GM12878 (cell line): ENCODE results near the gene TTC16. TPM values are rescaled to one million over a fixed set of nuclear protein-coding genes. Genes with fewer than 3 reads are reported as not detected.

Source experiments
- ATAC-seq: fragments of 200-7000 bp; cut with Tn5 transposase; 3 replicates; pipeline ENCODE4 v1.9.1; 2020; ENCODE audit warnings: mild to moderate bottlenecking, moderate library complexity
- BruUV-seq: library from RNA; stranded (reverse); fragments of 400-500 nt; replicated peaks from 2 replicates; lab custom pipeline; 2021; lab: Mats Ljungman, UMichigan
- CTCF ChIA-PET: fragments of 300-600 bp; sonication (Branson Sonifier 250); formaldehyde crosslinking; extraction: SDS; loops from one replicate; lab custom pipeline; 2021; ENCODE audit warnings: inconsistent platforms; lab: Yijun Ruan, JAX
- POLR2A ChIA-PET: fragments of 350-600 bp; formaldehyde crosslinking; extraction: SDS; loops from one replicate; lab custom pipeline; 2021; ENCODE audit warnings: inconsistent platforms; lab: Charles Lee
- RAD21 ChIA-PET: fragments of 300-600 bp; sonication (Branson Sonifier 250); formaldehyde crosslinking; loops from one replicate; lab custom pipeline; 2023; ENCODE audit warnings: antibody characterized with exemption; ENCODE audit not compliant: unreplicated experiment; lab: Charles Lee
- SMC1A ChIA-PET: fragments of 300-600 bp; sonication (Branson Sonifier 250); formaldehyde crosslinking; loops from one replicate; lab custom pipeline; 2023; ENCODE audit not compliant: unreplicated experiment, uncharacterized antibody; lab: Charles Lee
- DNase-seq: peaks from one replicate; pipeline ENCODE4 v3.0.0-alpha.2; 2011; ENCODE audit warnings: low read depth, low spot score
- FAIRE-seq: peaks from 3 replicates; lab custom pipeline; 2011; peaks lifted over from hg19 to GRCh38; lab: Jason Lieb, UNC
- H2AFZ ChIP-seq: 2 replicates; pipeline ENCODE4 v1.6.0; 2011; ENCODE audit warnings: low read depth, low read length, control low read depth; ENCODE audit not compliant: control insufficient read depth
- H3K27ac ChIP-seq: 2 replicates; pipeline ENCODE4 v1.5.1; 2011; ENCODE audit warnings: control low read depth; ENCODE audit not compliant: control insufficient read depth, insufficient read depth
- H3K27me3 ChIP-seq, 2 experiments: replicated peaks in 1 of 2; 2 replicates each; pipeline versions ENCODE4 v1.6.0 to v1.6.1; 2011; ENCODE audit warnings: low read length in 1 of 2; ENCODE audit not compliant: control insufficient read depth in 2 of 2, insufficient read depth in 2 of 2
- H3K36me3 ChIP-seq, 2 experiments: 2 replicates each; pipeline ENCODE4 v1.5.1; 2011; ENCODE audit warnings: low read length in 1 of 2; ENCODE audit not compliant: control insufficient read depth in 2 of 2, insufficient read depth in 2 of 2
- H3K4me1 ChIP-seq: 2 replicates; pipeline ENCODE4 v1.6.1; 2011; ENCODE audit warnings: mild to moderate bottlenecking, low read length, moderate library complexity, mixed read lengths; ENCODE audit not compliant: control insufficient read depth, insufficient read depth
- H3K4me2 ChIP-seq: 2 replicates; pipeline ENCODE4 v1.6.0; 2011; ENCODE audit warnings: control low read depth; ENCODE audit not compliant: control insufficient read depth, insufficient read depth
- H3K4me3 ChIP-seq: fragments of 200-600 bp; sonication (generic); 2 replicates; pipeline ENCODE4 v1.5.1; 2016
- H3K79me2 ChIP-seq: 2 replicates; pipeline ENCODE4 v1.6.0; 2011; ENCODE audit warnings: low read length; ENCODE audit not compliant: control insufficient read depth, insufficient read depth
- H3K9ac ChIP-seq: 2 replicates; pipeline ENCODE4 v1.8.0; 2011; ENCODE audit warnings: low read length, control low read depth, mixed read lengths; ENCODE audit not compliant: control insufficient read depth, insufficient read depth
- H3K9me3 ChIP-seq: replicated peaks from 3 replicates; pipeline ENCODE4 v1.5.1; 2011; ENCODE audit warnings: mild to moderate bottlenecking, low read length; ENCODE audit not compliant: control insufficient read depth, insufficient read depth
- H4K20me1 ChIP-seq: 2 replicates; pipeline ENCODE4 v1.6.0; 2011; ENCODE audit not compliant: control insufficient read depth, insufficient read depth
- ATF7 ChIP-seq: fragments of 450-650 bp; IDR thresholded peaks from 2 replicates; pipeline ENCODE4 v1.6.1; 2016; ENCODE audit warnings: low read depth, mild to moderate bottlenecking
- BCL11A ChIP-seq: IDR thresholded peaks from 2 replicates; pipeline ENCODE4 v1.6.1; 2011; ENCODE audit warnings: low read depth, low read length
- E2F4 ChIP-seq: IDR thresholded peaks from 2 replicates; pipeline ENCODE4 v1.6.1; 2012; ENCODE audit warnings: low read depth, low read length, improper control_type of control experiment
- FOS ChIP-seq: IDR thresholded peaks from 3 replicates; pipeline ENCODE4 v1.6.1; 2011; ENCODE audit warnings: borderline replicate concordance; ENCODE audit not compliant: insufficient read length; ENCODE audit errors: extremely low read depth
- HSF1 ChIP-seq: fragments of 150-350 bp; IDR thresholded peaks from 2 replicates; pipeline ENCODE4 v1.6.1; 2014; ENCODE audit warnings: mild to moderate bottlenecking, low read depth, low read length
- IRF3 ChIP-seq: fragments of 450-650 bp; IDR thresholded peaks from 2 replicates; pipeline ENCODE4 v1.6.1; 2014; ENCODE audit warnings: mild to moderate bottlenecking
- KLF5 ChIP-seq: fragments of 450-650 bp; IDR thresholded peaks from 2 replicates; pipeline ENCODE4 v1.6.1; 2014; ENCODE audit warnings: mild to moderate bottlenecking; ENCODE audit not compliant: partially characterized antibody
- NRF1 ChIP-seq: conservative IDR thresholded peaks from 2 replicates; pipeline ENCODE4 v1.6.1; 2011; ENCODE audit warnings: mild to moderate bottlenecking, low read depth, low read length, improper control_type of control experiment
- PRDM15 ChIP-seq: fragments of 450-650 bp; formaldehyde crosslinking; IDR thresholded peaks from 2 replicates; pipeline ENCODE4 v1.4.0; 2020; ENCODE audit warnings: mild to moderate bottlenecking, moderate library complexity
- TCF7 ChIP-seq: IDR thresholded peaks from 2 replicates; pipeline ENCODE4 v1.6.1; 2014; ENCODE audit warnings: antibody characterized with exemption, borderline replicate concordance
- ZBTB33 ChIP-seq: fragments of 450-650 bp; IDR thresholded peaks from 2 replicates; pipeline ENCODE4 v1.6.1; 2017; ENCODE audit warnings: mild to moderate bottlenecking
- ZNF217 ChIP-seq: fragments of 450-650 bp; IDR thresholded peaks from 2 replicates; pipeline ENCODE4 v1.6.1; 2017; ENCODE audit warnings: antibody characterized with exemption, mild to moderate bottlenecking
- ZNF24 ChIP-seq: fragments of 450-650 bp; IDR thresholded peaks from 2 replicates; pipeline ENCODE4 v1.6.1; 2017; ENCODE audit warnings: antibody characterized with exemption, mild to moderate bottlenecking
- ZNF384 ChIP-seq: IDR thresholded peaks from 2 replicates; pipeline ENCODE4 v1.6.1; 2012; ENCODE audit warnings: low read depth, mild to moderate bottlenecking, low read length, improper control_type of control experiment, borderline replicate concordance
- WGBS: methylation state at CpG from one replicate; pipeline ENCODE4 v1.1.6; 2016; ENCODE audit warnings: low lambda C conversion rate; ENCODE audit not compliant: insufficient replicate concordance, insufficient coverage; ENCODE audit errors: missing lambda C conversion rate; 5-methylcytosine and 5-hydroxymethylcytosine counted together
- in situ Hi-C: fragments of 300-500 bp; cut with MboI; formaldehyde crosslinking; loops from 9 replicates; pipeline ENCODE4 v1.14.3; 2018; ENCODE audit warnings: mixed read lengths
- intact Hi-C: fragments of 100-400 bp; cut with micrococcal nuclease; formaldehyde crosslinking; loops from one replicate; pipeline ENCODE4 v1.14.2; 2022; ENCODE audit not compliant: unreplicated experiment
- polyA plus RNA-seq, 11 experiments: library from polyadenylated mRNA; depleted of rRNA in 4 of 11; unstranded in 6 of 11; stranded (reverse) in 5 of 11; fragments of >200 nt; fragmentation: Nextera tagmentation in 4 of 11; fragmentation: Illumina TruSeq in 1 of 11; extraction: Ambion mirVana in 4 of 11; extraction: Trizol in 1 of 11; gene quantifications; 1 replicate in 1 of 11; 2 replicates in 10 of 11; pipeline versions ENCODE4 v1.2.1 to v1.2.3, GENCODE V29; 2011 to 2016; ENCODE audit warnings: inconsistent platforms in 2 of 11, missing spikeins in 2 of 11, low read depth in 1 of 11
- total RNA-seq, 4 experiments: library from RNA; depleted of rRNA in 3 of 4; stranded (reverse); fragments of >200 nt in 3 of 4; fragmentation: Illumina TruSeq in 1 of 4; extraction: Trizol in 1 of 4; gene quantifications; 2 replicates each; pipeline versions ENCODE4 v1.2.1 to v1.2.3, GENCODE V29; 2013 to 2021

Gene TTC16
- total and polyA plus RNA-seq, 10 of the 15 experiments (the other 5 are each of a cell fraction or from before 2014, with no cell fraction given) = 0.03 TPM; not detected in 9

GRCh38 chr9:127683723-127684122, 32.2 kb upstream of the TTC16 start:
- in situ Hi-C loops = no loop called here
- Histone ChIP-seq H4K20me1 (no peaks in the 10 kb centered on the region), H3K4me2 (no peak overlapping the region), H3K27ac (no peak overlapping the region), H3K9me3 (no peaks in the 10 kb centered on the region), H3K36me3 (no peaks in the 10 kb centered on the region), H3K9ac (no peak overlapping the region), H2AFZ (no peak overlapping the region), H3K27me3 (peaks cover 0 to 3% of the 10 kb centered on the region in 2 experiments; a peak in 3 of 4 replicates), H3K4me1 (no peaks in the 10 kb centered on the region), H3K79me2 (no peaks in the 10 kb centered on the region), H3K4me3 (no peak overlapping the region)
- no peak for ATAC-seq
- no peak for FAIRE-seq
- ChIA-PET POLR2A (no interaction called here), RAD21 (interaction anchor here (0.7 kb wide), 1 partner anchor 324 kb away, joined by 3 read pairs; no protein-coding TSS in a partner anchor), CTCF (interaction anchor here (0.7 kb wide), 1 partner anchor 234 kb away, joined by 3 read pairs; no protein-coding TSS in a partner anchor), SMC1A (interaction anchor here (0.6 kb wide), 1 partner anchor 943 kb away, joined by 3 read pairs; no protein-coding TSS in a partner anchor)
- WGBS = 37% methylated on average over 5 of the region's 5 CpGs
- intact Hi-C loops = no loop called here
- DNase-seq = no peak
- no TSS peak for BruUV-seq
- no peak for TF ChIP-seq FOS
- TF ChIP-seq ATF7 = no peak
- TF ChIP-seq HSF1 = no peak
- TF ChIP-seq IRF3 = no peak
- no peak for TF ChIP-seq KLF5
- TF ChIP-seq ZNF384 = no peak
- no peak for TF ChIP-seq NRF1
- TF ChIP-seq E2F4 = no peak
- no peak for TF ChIP-seq ZBTB33
- no peak for TF ChIP-seq ZNF217
- no peak for TF ChIP-seq BCL11A
- no peak for TF ChIP-seq TCF7
- no peak for TF ChIP-seq PRDM15 (CRISPR knock-in tag)
- no peak for TF ChIP-seq ZNF24
